Effector memory CD8-positive, alpha-beta T cell (primary cell): Measurements from ENCODE around the gene NCEH1.
"Not testable (repeated sequence)": the region's sequence is repeated elsewhere in the genome, so short reads cannot be mapped to it uniquely, and the experiment has no call there.

Source experiments
- ATAC-seq: fragments of 150-1000 bp; cut with Tn5 transposase; replicated peaks from 2 replicates; pipeline ENCODE4 v1.10.0; 2021; ENCODE audit warnings: mild to moderate bottlenecking, moderate library complexity
- DNase-seq, 3 experiments: peaks; one replicate each; pipeline ENCODE4 v3.0.0; 2021
- H3K27ac Mint-ChIP-seq, 2 donors: one replicate each; pipeline ENCODE4 v1.8.0; 2022; ENCODE audit warnings: mild to moderate bottlenecking in 2 of 2, mixed read lengths in 2 of 2, moderate library complexity in 2 of 2
- H3K27me3 Mint-ChIP-seq, 2 donors: one replicate each; pipeline ENCODE4 v1.8.0; 2022; ENCODE audit warnings: mixed read lengths in 2 of 2
- H3K36me3 Mint-ChIP-seq: one replicate; pipeline ENCODE4 v1.8.0; 2022; ENCODE audit warnings: mild to moderate bottlenecking, moderate library complexity, mixed read lengths; ENCODE audit not compliant: insufficient read depth
- H3K4me1 Mint-ChIP-seq, 2 donors: one replicate each; pipeline ENCODE4 v1.8.0; 2022; ENCODE audit warnings: low read depth in 2 of 2, mixed read lengths in 2 of 2
- H3K4me3 Mint-ChIP-seq, 2 donors: one replicate each; pipeline ENCODE4 v1.8.0; 2022; ENCODE audit warnings: mild to moderate bottlenecking in 2 of 2, mixed read lengths in 2 of 2, moderate library complexity in 2 of 2
- H3K9me3 Mint-ChIP-seq, 2 donors: one replicate each; pipeline ENCODE4 v1.8.0; 2022; ENCODE audit warnings: mixed read lengths in 2 of 2

NCEH1 gene

GRCh38 chr3:172722536-172723040 lies 11.7 kb upstream of the NCEH1 start:
- H3K4me3 Mint-ChIP-seq, H3K27ac Mint-ChIP-seq, DNase-seq, H3K9me3 Mint-ChIP-seq, H3K36me3 Mint-ChIP-seq, ATAC-seq, H3K4me1 Mint-ChIP-seq: not testable (repeated sequence)
- H3K27me3 Mint-ChIP-seq: peaks cover 25 to 28% of the 10 kb centered on the region in 2 donors

- ATAC-seq: peak; percentile 76
- Mint-ChIP-seq H3K27me3 (peaks cover 16 to 25% of the 10 kb centered on the region in 2 donors), H3K36me3 (no peaks in the 10 kb centered on the region), H3K27ac (no peak overlapping the region), H3K4me1 (no peaks in the 10 kb centered on the region), H3K9me3 (no peaks in the 10 kb centered on the region), H3K4me3 (no peak overlapping the region)
- no peak for DNase-seq
Measured at GRCh38 chr3:172717493-172718088, 6.7 kb upstream of the NCEH1 start.

GRCh38 chr3:172716476-172716875 lies 5.6 kb upstream of the NCEH1 start:
- Mint-ChIP-seq H3K4me3 (no peak overlapping the region), H3K36me3 (no peaks in the 10 kb centered on the region), H3K27ac (no peak overlapping the region), H3K27me3 (peaks cover 9 to 19% of the 10 kb centered on the region in 2 donors), H3K4me1 (no peaks in the 10 kb centered on the region), H3K9me3 (no peaks in the 10 kb centered on the region)
- DNase-seq (no peak), ATAC-seq (no peak)

GRCh38 chr3:172713316-172713715 lies 2.4 kb upstream of the NCEH1 start:
- no peaks in the 10 kb centered on the region for H3K27me3 Mint-ChIP-seq
- DNase-seq (no peak), ATAC-seq (no peak)
- H3K9me3 Mint-ChIP-seq: no peaks in the 10 kb centered on the region
- H3K4me3 Mint-ChIP-seq: no peak overlapping the region
- H3K27ac Mint-ChIP-seq: no peak overlapping the region
- H3K4me1 Mint-ChIP-seq: peaks cover 17 to 20% of the 10 kb centered on the region in 2 donors
- peaks cover 4% of the 10 kb centered on the region for H3K36me3 Mint-ChIP-seq

GRCh38 chr3:172711454-172711795 lies 558 bp upstream of the NCEH1 start:
- Mint-ChIP-seq H3K4me1 (peaks cover 21 to 24% of the 10 kb centered on the region in 2 donors), H3K27ac (peak overlapping the region in 1 of 2 donors; percentile 77), H3K4me3 (peak overlapping the region; percentile 97 to 99), H3K9me3 (no peaks in the 10 kb centered on the region), H3K36me3 (peaks cover 4% of the 10 kb centered on the region), H3K27me3 (no peaks in the 10 kb centered on the region)
- DNase-seq: no peak
- no peak for ATAC-seq

- Mint-ChIP-seq H3K27me3 (no peaks in the 10 kb centered on the region), H3K4me1 (peaks cover 21 to 24% of the 10 kb centered on the region in 2 donors), H3K9me3 (no peaks in the 10 kb centered on the region), H3K27ac (peak overlapping the region; percentile 77 to 96), H3K36me3 (peaks cover 4% of the 10 kb centered on the region), H3K4me3 (peak overlapping the region; percentile 97 to 99)
- DNase-seq: peak in 1 of 3 experiments; percentile 2
- ATAC-seq: peak; percentile 7
Measured at GRCh38 chr3:172709774-172710663, 848 bp downstream of the NCEH1 start.

- no peak for ATAC-seq
- no peak for DNase-seq
- H3K27ac Mint-ChIP-seq: peak overlapping the region in 1 of 2 donors; percentile 96
- peak overlapping the region; percentile 97 to 99 for H3K4me3 Mint-ChIP-seq
- no peaks in the 10 kb centered on the region for H3K27me3 Mint-ChIP-seq
- H3K4me1 Mint-ChIP-seq: peaks cover 21 to 24% of the 10 kb centered on the region in 2 donors
- no peaks in the 10 kb centered on the region for H3K9me3 Mint-ChIP-seq
- H3K36me3 Mint-ChIP-seq: peaks cover 4% of the 10 kb centered on the region
Measured at GRCh38 chr3:172708921-172709773, 1.7 kb downstream of the NCEH1 start.

- Mint-ChIP-seq H3K4me3 (no peak overlapping the region), H3K27me3 (no peaks in the 10 kb centered on the region), H3K27ac (no peak overlapping the region), H3K9me3 (no peaks in the 10 kb centered on the region), H3K36me3 (peaks cover 4% of the 10 kb centered on the region), H3K4me1 (peaks cover 21 to 24% of the 10 kb centered on the region in 2 donors)
- no peak for DNase-seq
- ATAC-seq: no peak
Measured at GRCh38 chr3:172707967-172708366, 2.9 kb downstream of the NCEH1 start.

- no peaks in the 10 kb centered on the region for H3K27me3 Mint-ChIP-seq
- H3K4me1 Mint-ChIP-seq: peaks cover 21 to 24% of the 10 kb centered on the region in 2 donors
- no peak overlapping the region for H3K4me3 Mint-ChIP-seq
- DNase-seq (no peak), ATAC-seq (no peak)
- peaks cover 4% of the 10 kb centered on the region for H3K36me3 Mint-ChIP-seq
- no peaks in the 10 kb centered on the region for H3K9me3 Mint-ChIP-seq
- H3K27ac Mint-ChIP-seq: peak overlapping the region in 1 of 2 donors; percentile 20
Measured at GRCh38 chr3:172707030-172707429, 3.8 kb downstream of the NCEH1 start.

GRCh38 chr3:172705170-172705569 lies 5.7 kb downstream of the NCEH1 start:
- H3K27me3 Mint-ChIP-seq: no peaks in the 10 kb centered on the region
- peaks cover 19 to 24% of the 10 kb centered on the region in 2 donors for H3K4me1 Mint-ChIP-seq
- no peak overlapping the region for H3K4me3 Mint-ChIP-seq
- ATAC-seq (no peak), DNase-seq (no peak)
- no peaks in the 10 kb centered on the region for H3K36me3 Mint-ChIP-seq
- H3K27ac Mint-ChIP-seq: no peak overlapping the region
- no peaks in the 10 kb centered on the region for H3K9me3 Mint-ChIP-seq

GRCh38 chr3:172704001-172704400 lies 6.9 kb downstream of the NCEH1 start:
- H3K36me3 Mint-ChIP-seq: no peaks in the 10 kb centered on the region
- H3K9me3 Mint-ChIP-seq: no peaks in the 10 kb centered on the region
- peaks cover 9 to 13% of the 10 kb centered on the region in 2 donors for H3K4me1 Mint-ChIP-seq

GRCh38 chr3:172702731-172703130 lies 8.1 kb downstream of the NCEH1 start:
- H3K4me1 Mint-ChIP-seq: peaks cover 7 to 19% of the 10 kb centered on the region in 2 donors
- H3K4me3 Mint-ChIP-seq, DNase-seq, H3K36me3 Mint-ChIP-seq, H3K9me3 Mint-ChIP-seq, ATAC-seq, H3K27me3 Mint-ChIP-seq, H3K27ac Mint-ChIP-seq: not testable (repeated sequence)

More at GRCh38 chr3:172704001-172704400, 6.9 kb downstream of the NCEH1 start:
- no peaks in the 10 kb centered on the region for H3K27me3 Mint-ChIP-seq
- DNase-seq (no peak), ATAC-seq (no peak)
- H3K27ac Mint-ChIP-seq: no peak overlapping the region
- H3K4me3 Mint-ChIP-seq: no peak overlapping the region

- DNase-seq: no peak
- H3K27ac Mint-ChIP-seq: no peak overlapping the region
- no peak for ATAC-seq
- H3K27me3 Mint-ChIP-seq: no peaks in the 10 kb centered on the region
- no peak overlapping the region for H3K4me3 Mint-ChIP-seq
- H3K9me3 Mint-ChIP-seq: no peaks in the 10 kb centered on the region
- peaks cover 7 to 19% of the 10 kb centered on the region in 2 donors for H3K4me1 Mint-ChIP-seq
- no peaks in the 10 kb centered on the region for H3K36me3 Mint-ChIP-seq
Measured at GRCh38 chr3:172702256-172702655, 8.6 kb downstream of the NCEH1 start.
